Spleen (tissue), 11 donors: ENCODE data around the gene PITPNC1. TPM values are rescaled to one million over a fixed set of nuclear protein-coding genes. Genes with fewer than 3 reads are reported as not detected.

Source experiments
- DNase-seq: peaks from one replicate; pipeline ENCODE4 v3.0.0-alpha.2; 2020
- H3K27ac ChIP-seq, 8 donors: fragments of 200-600 bp; sonication (generic) in 7 of 8; 1 replicate in 4 of 8; 2 replicates in 4 of 8; pipeline versions ENCODE4 v1.5.0 to v1.8.0; 2016 to 2021; ENCODE audit warnings: inconsistent platforms in 4 of 8, mild to moderate bottlenecking in 4 of 8, moderate library complexity in 1 of 8
- H3K27me3 ChIP-seq, 7 donors: fragments of 200-600 bp; sonication (generic) in 6 of 7; replicated peaks in 1 of 7; 1 replicate in 4 of 7; 2 replicates in 3 of 7; pipeline versions ENCODE4 v1.5.0 to v1.8.0; 2016 to 2021; ENCODE audit warnings: inconsistent platforms in 3 of 7, mild to moderate bottlenecking in 1 of 7
- H3K36me3 ChIP-seq, 6 donors: fragments of 200-600 bp; sonication (generic) in 5 of 6; 1 replicate in 4 of 6; 2 replicates in 2 of 6; pipeline versions ENCODE4 v1.5.0 to v1.8.0; 2016 to 2021; ENCODE audit warnings: inconsistent platforms in 2 of 6
- H3K4me1 ChIP-seq, 6 donors: fragments of 200-600 bp; sonication (generic) in 5 of 6; 1 replicate in 3 of 6; 2 replicates in 3 of 6; pipeline versions ENCODE4 v1.5.0 to v1.8.0; 2016 to 2021; ENCODE audit warnings: inconsistent platforms in 3 of 6
- H3K4me3 ChIP-seq, 8 donors: fragments of 200-600 bp; sonication (generic) in 7 of 8; 1 replicate in 4 of 8; 2 replicates in 4 of 8; pipeline versions ENCODE4 v1.5.0 to v1.8.0; 2016 to 2021; ENCODE audit warnings: inconsistent platforms in 4 of 8, mild to moderate bottlenecking in 4 of 8, moderate library complexity in 2 of 8
- H3K9me3 ChIP-seq, 8 donors: fragments of 200-600 bp; sonication (generic) in 7 of 8; 1 replicate in 4 of 8; 2 replicates in 4 of 8; pipeline versions ENCODE4 v1.5.0 to v1.8.0; 2016 to 2021; ENCODE audit warnings: inconsistent platforms in 4 of 8
- POLR2A ChIP-seq, 3 donors: fragments of 450-650 bp; IDR thresholded peaks; one replicate each; pipeline ENCODE4 v1.5.1; 2017; ENCODE audit warnings: antibody characterized with exemption in 3 of 3, mild to moderate bottlenecking in 1 of 3
- POLR2AphosphoS5 ChIP-seq, 3 donors: sonication (generic); formaldehyde crosslinking; IDR thresholded peaks; one replicate each; pipeline ENCODE4 v1.5.1; 2017; ENCODE audit warnings: antibody characterized with exemption in 3 of 3
- WGBS, 5 donors: extraction: QIAGEN DNeasy Blood & Tissue Kit in 3 of 5; methylation state at CpG; one replicate each; pipeline versions ENCODE4 v1.1.5 to v1.1.7; 2013 to 2018; 5-methylcytosine and 5-hydroxymethylcytosine counted together
- intact Hi-C: fragments of 100-400 bp; cut with DNase I; formaldehyde crosslinking; loops from one replicate; pipeline ENCODE4 v1.15.0; 2023; ENCODE audit warnings: low total_unique reads
- polyA plus RNA-seq, 3 donors: library from polyadenylated mRNA; stranded (reverse); fragments of 200-250 nt; gene quantifications; one replicate each; pipeline ENCODE4 v1.2.1, GENCODE V29; 2013
- total RNA-seq, 7 donors: library from RNA; depleted of rRNA in 3 of 7; stranded (reverse); fragments of >200 nt in 3 of 7; fragmentation: NEBNext Ultra II Directional in 4 of 7; extraction: Animal tissue kit (Norgen Biotek cat#: 25700) in 4 of 7; gene quantifications; one replicate each; pipeline versions ENCODE4 v1.1.0 to v1.2.1, GENCODE V29; 2016 to 2021
- TF ChIP-seq, protein P1 (sequence below), 11 experiments: fragments of 200-600 bp in 7 of 11; fragments of 450-650 bp in 4 of 11; sonication (generic) in 4 of 11; IDR thresholded peaks in 8 of 11; conservative IDR thresholded peaks in 3 of 11; 1 replicate in 7 of 11; 2 replicates in 4 of 11; pipeline versions ENCODE4 v1.4.0 to v1.8.0; 2016 to 2021; ENCODE audit warnings: antibody characterized with exemption in 11 of 11, inconsistent platforms in 4 of 11, mild to moderate bottlenecking in 1 of 11
- donor health status: healthy with polysubstance abuse.
- donor health status: DM: no; HTN: no; CAD: no; lungs with moderate emphysema.
- donor health status: DM: no; HTN: no; CAD: no.
- donor health status: Bipolar disorder and iron deficiency.
- donor health status: healthy.
- donor health status: DM: no; HTN: no; CAD: no.
- donor health status: DM: yes; HTN: yes; CAD: no.

The PITPNC1 gene
- total and polyA plus RNA-seq, 10 donors: 5.8 to 33.8 (median 18.8) TPM

DNA sequence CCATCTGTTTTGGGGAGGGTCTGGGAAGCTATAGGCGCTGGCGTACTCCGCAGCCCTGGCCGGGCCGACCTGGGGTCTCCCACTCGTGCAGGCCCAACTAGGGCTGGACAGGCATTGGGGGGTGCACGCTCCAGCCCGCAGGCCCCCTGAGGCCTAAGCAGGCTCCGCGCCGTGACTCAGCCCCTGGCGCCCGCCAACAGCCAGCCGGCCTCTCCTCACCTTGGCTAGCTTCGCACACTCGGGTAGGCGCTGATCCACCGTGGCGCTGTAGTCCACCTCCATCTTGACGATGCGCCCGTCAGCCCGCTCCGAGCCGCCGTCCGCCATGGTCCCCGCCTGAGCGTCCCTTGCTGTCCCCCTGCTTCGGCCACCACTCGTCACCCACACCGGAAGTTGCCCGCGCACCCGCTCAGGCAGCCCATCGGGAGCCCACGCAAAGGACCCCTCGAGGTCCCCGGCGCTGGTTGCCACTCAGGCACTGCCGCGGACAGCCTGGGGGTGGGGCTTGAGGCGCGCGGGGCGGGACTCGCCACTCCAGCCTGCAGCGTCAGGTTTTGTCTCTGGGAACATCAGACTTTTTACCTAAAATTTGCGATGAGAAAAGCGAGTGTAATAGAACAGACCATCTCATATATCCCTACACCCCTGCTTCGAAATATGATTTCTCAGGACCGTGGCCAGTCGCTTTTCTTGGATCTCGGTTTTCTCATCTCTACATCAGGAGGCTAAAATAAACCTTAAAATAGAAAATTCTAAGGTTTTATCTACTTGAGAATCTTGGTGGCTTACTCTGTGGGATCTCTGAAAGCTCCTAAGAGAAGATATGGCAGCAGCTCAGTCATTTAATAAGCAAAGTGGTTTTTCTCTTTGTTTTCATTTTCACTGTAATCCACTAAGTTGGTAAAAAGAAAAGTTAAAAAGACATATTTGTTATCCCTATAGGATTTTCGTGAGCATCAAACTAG, 10.6 kb upstream of the PITPNC1 start, which contains the start of gene PSMD12:
Gene PSMD12, minus strand, starts transcription at position 385 of the 965 bp plus-strand sequence. Its CDS starts 58 bp downstream, at position 327.
- TF ChIP-seq, protein P1, sequence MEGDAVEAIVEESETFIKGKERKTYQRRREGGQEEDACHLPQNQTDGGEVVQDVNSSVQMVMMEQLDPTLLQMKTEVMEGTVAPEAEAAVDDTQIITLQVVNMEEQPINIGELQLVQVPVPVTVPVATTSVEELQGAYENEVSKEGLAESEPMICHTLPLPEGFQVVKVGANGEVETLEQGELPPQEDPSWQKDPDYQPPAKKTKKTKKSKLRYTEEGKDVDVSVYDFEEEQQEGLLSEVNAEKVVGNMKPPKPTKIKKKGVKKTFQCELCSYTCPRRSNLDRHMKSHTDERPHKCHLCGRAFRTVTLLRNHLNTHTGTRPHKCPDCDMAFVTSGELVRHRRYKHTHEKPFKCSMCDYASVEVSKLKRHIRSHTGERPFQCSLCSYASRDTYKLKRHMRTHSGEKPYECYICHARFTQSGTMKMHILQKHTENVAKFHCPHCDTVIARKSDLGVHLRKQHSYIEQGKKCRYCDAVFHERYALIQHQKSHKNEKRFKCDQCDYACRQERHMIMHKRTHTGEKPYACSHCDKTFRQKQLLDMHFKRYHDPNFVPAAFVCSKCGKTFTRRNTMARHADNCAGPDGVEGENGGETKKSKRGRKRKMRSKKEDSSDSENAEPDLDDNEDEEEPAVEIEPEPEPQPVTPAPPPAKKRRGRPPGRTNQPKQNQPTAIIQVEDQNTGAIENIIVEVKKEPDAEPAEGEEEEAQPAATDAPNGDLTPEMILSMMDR (IDR thresholded peaks at IDR 0.05 in 8 of 11, conservative IDR thresholded peaks at IDR 0.05 in 3 of 11): peak in 4 of 11 experiments; percentile 18 to 46 (median 24)
- TF ChIP-seq POLR2A (IDR thresholded peaks at IDR 0.05) (peak in 2 of 3 donors; percentile 47 to 68), POLR2AphosphoS5 (IDR thresholded peaks at IDR 0.05) (peak; percentile 95 to 98 (median 96))
- Histone ChIP-seq H3K9me3 (no peaks in the 10 kb centered on the region), H3K4me3 (peak within 1 kb of the TSS; percentile 76 to 99 (median 97)), H3K4me1 (peaks cover 18 to 55% (median 46%) of the 10 kb centered on the region in 6 donors), H3K36me3 (peaks cover 0 to 31% (median 3%) of the 10 kb centered on the region in 6 donors), H3K27me3 (no peaks in the 10 kb centered on the region), H3K27ac (peak within 1 kb of the TSS; percentile 88 to 98 (median 96))
- intact Hi-C loops: no loop called here
- peak; percentile 99 for DNase-seq
- WGBS, 5 donors: 1 to 2% (median 1%) methylated on average over 23 to 55 of the region's 55 CpGs

DNA sequence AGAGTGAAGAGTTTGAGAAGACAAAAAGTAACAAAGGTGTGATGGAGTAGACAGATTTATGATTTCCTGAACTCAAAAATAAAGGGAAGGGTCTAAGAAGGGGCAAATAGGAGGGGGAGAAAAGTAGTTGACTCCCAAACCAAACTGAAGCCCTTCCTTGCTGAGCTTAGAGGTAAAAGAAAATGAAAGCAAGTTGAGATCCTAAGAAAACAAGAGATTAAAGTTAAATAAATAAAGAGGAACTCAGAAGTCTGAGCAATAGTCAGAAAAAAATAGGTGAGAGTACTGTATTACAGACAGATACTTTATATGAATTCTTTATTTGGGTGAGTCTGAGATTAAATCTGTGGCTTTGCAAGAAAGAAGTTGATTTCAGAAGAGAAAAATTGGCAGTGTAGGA, 7.4 kb upstream of the PITPNC1 start:
- Histone ChIP-seq H3K36me3 (peaks cover 0 to 2% (median 0%) of the 10 kb centered on the region in 6 donors), H3K9me3 (no peaks in the 10 kb centered on the region), H3K27me3 (no peaks in the 10 kb centered on the region), H3K4me1 (peaks cover 2 to 31% (median 21%) of the 10 kb centered on the region in 6 donors), H3K4me3 (no peak overlapping the region), H3K27ac (no peak overlapping the region)
- no peak for DNase-seq
- intact Hi-C loops: loop anchor here (10.0 kb wide), 1 partner anchor 455 kb away; the partner anchor contains the start of gene BPTF
- TF ChIP-seq POLR2A (IDR thresholded peaks at IDR 0.05): no peak
- TF ChIP-seq, protein P1 (IDR thresholded peaks at IDR 0.05 in 8 of 11, conservative IDR thresholded peaks at IDR 0.05 in 3 of 11): no peak
- TF ChIP-seq POLR2AphosphoS5 (IDR thresholded peaks at IDR 0.05): no peak

DNA sequence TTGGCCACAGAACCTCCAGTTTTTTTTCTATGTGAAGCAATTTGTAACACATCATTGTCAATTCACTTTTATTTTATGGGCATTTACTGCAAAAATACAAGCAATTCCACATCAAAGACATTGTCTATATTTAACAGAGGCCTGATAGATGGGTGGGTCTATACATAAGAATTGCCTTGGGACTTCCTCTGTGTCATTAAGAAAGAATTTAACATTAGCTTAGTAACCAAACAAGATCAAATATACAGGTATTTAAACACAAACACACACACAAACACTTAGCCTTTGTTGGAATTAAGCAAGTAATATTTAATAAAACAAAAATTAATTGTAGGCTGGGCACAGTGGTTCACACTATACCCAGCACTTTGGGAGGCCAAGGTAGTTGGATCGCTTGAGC, 4.3 kb upstream of the PITPNC1 start:
- no peak overlapping the region for H3K27ac ChIP-seq
- no peaks in the 10 kb centered on the region for H3K9me3 ChIP-seq
- intact Hi-C loops: loop anchor here (10.0 kb wide), 1 partner anchor 452 kb away; the partner anchor contains the start of gene BPTF
- H3K36me3 ChIP-seq: no peaks in the 10 kb centered on the region
- no peak for TF ChIP-seq POLR2AphosphoS5 (IDR thresholded peaks at IDR 0.05)
- no peak for TF ChIP-seq POLR2A (IDR thresholded peaks at IDR 0.05)
- TF ChIP-seq, protein P1 (IDR thresholded peaks at IDR 0.05 in 8 of 11, conservative IDR thresholded peaks at IDR 0.05 in 3 of 11): no peak
- DNase-seq: no peak
- no peak overlapping the region for H3K4me3 ChIP-seq
- H3K27me3 ChIP-seq: no peaks in the 10 kb centered on the region
- WGBS, 5 donors: 90 to 100% (median 94%) methylated on average over 1 of the region's 1 CpG
- peaks cover 9 to 32% (median 23%) of the 10 kb centered on the region in 6 donors for H3K4me1 ChIP-seq
